PC-9 (cell line): Measurements from ENCODE around the gene C6orf15. TPM values are rescaled to one million over a fixed set of nuclear protein-coding genes. Genes with fewer than 3 reads are reported as not detected.

Source experiments
- BruUV-seq: library from RNA; stranded (reverse); fragments of 400-500 nt; replicated peaks from 2 replicates; lab custom pipeline; 2021; lab: Mats Ljungman, UMichigan
- CTCF ChIA-PET: fragments of 300-600 bp; sonication (Branson Sonifier 250); formaldehyde crosslinking; loops from one replicate; lab custom pipeline; 2022; ENCODE audit warnings: antibody characterized with exemption; lab: Charles Lee
- POLR2A ChIA-PET: fragments of 300-600 bp; sonication (Branson Sonifier 250); formaldehyde crosslinking; loops from one replicate; lab custom pipeline; 2022; ENCODE audit warnings: antibody characterized with exemption; ENCODE audit not compliant: unreplicated experiment; lab: Charles Lee
- DNase-seq, 2 experiments: peaks; one replicate each; pipeline versions ENCODE4 v3.0.0 to v3.0.0-alpha.2; 2015 to 2022; ENCODE audit warnings: mixed read lengths in 1 of 2
- H2AFZ ChIP-seq: fragments of 200-600 bp; sonication (generic); 2 replicates; pipeline ENCODE4 v1.8.1; 2017; ENCODE audit warnings: antibody characterized with exemption
- H3F3A ChIP-seq: fragments of 200-600 bp; sonication (generic); 2 replicates; pipeline ENCODE4 v1.8.1; 2017; ENCODE audit warnings: antibody characterized with exemption, mild to moderate bottlenecking, low read depth; ENCODE audit not compliant: insufficient read depth
- H3K27ac ChIP-seq: fragments of 200-600 bp; sonication (generic); 2 replicates; pipeline ENCODE4 v1.6.1; 2016; ENCODE audit warnings: mixed run types
- H3K27me3 ChIP-seq: fragments of 200-600 bp; sonication (generic); 2 replicates; pipeline ENCODE4 v1.6.1; 2016; ENCODE audit warnings: low read depth, mixed run types; ENCODE audit not compliant: insufficient read depth
- H3K36me3 ChIP-seq: fragments of 200-600 bp; sonication (generic); 2 replicates; pipeline ENCODE4 v1.6.1; 2016; ENCODE audit warnings: low read depth, mixed run types
- H3K4me1 ChIP-seq: fragments of 200-600 bp; sonication (generic); replicated peaks from 2 replicates; pipeline ENCODE4 v1.6.1; 2016; ENCODE audit warnings: mixed run types; ENCODE audit not compliant: insufficient read depth
- H3K4me2 ChIP-seq: fragments of 200-600 bp; sonication (generic); 2 replicates; pipeline ENCODE4 v1.6.1; 2017; ENCODE audit warnings: mixed run types
- H3K4me3 ChIP-seq: fragments of 200-600 bp; sonication (generic); 2 replicates; pipeline ENCODE4 v1.6.1; 2016; ENCODE audit warnings: mixed run types
- H3K79me2 ChIP-seq: fragments of 200-600 bp; sonication (generic); 2 replicates; pipeline ENCODE4 v1.6.1; 2017; ENCODE audit warnings: low read depth, mixed run types
- H3K9me2 ChIP-seq: fragments of 200-600 bp; sonication (generic); 2 replicates; pipeline ENCODE4 v1.8.1; 2017; ENCODE audit warnings: mild to moderate bottlenecking; ENCODE audit not compliant: insufficient read depth
- H3K9me3 ChIP-seq: fragments of 200-600 bp; sonication (generic); 2 replicates; pipeline ENCODE4 v1.8.1; 2016; ENCODE audit warnings: low read depth; ENCODE audit not compliant: insufficient read depth
- H4K20me1 ChIP-seq: fragments of 200-600 bp; sonication (generic); 2 replicates; pipeline ENCODE4 v1.8.1; 2017; ENCODE audit not compliant: insufficient read depth
- CTCF ChIP-seq: fragments of 200-600 bp; sonication (generic); conservative IDR thresholded peaks from 2 replicates; pipeline ENCODE4 v1.6.1; 2017; ENCODE audit warnings: mixed run types, antibody characterized with exemption, mild to moderate bottlenecking, moderate library complexity
- EZH2 ChIP-seq: fragments of 200-600 bp; sonication (generic); IDR thresholded peaks from 2 replicates; pipeline ENCODE4 v1.8.0; 2017; ENCODE audit warnings: antibody characterized with exemption, low read depth
- intact Hi-C: fragments of 100-400 bp; cut with micrococcal nuclease; formaldehyde crosslinking; loops from one replicate; pipeline ENCODE4 v1.10.0; 2022; ENCODE audit not compliant: unreplicated experiment
- total RNA-seq: library from RNA; stranded (reverse); gene quantifications from 2 replicates; pipeline ENCODE4 v1.2.3, GENCODE V29; 2021

Gene C6orf15
- total RNA-seq, 1 experiment from 2014 or later: 21.6 TPM

- peak overlapping the region; percentile 95 for H3K27ac ChIP-seq
- intact Hi-C loops: no loop called here
These were observed 3.7 kb upstream of the C6orf15 start for GRCh38 chr6:31115941-31116560.

DNA sequence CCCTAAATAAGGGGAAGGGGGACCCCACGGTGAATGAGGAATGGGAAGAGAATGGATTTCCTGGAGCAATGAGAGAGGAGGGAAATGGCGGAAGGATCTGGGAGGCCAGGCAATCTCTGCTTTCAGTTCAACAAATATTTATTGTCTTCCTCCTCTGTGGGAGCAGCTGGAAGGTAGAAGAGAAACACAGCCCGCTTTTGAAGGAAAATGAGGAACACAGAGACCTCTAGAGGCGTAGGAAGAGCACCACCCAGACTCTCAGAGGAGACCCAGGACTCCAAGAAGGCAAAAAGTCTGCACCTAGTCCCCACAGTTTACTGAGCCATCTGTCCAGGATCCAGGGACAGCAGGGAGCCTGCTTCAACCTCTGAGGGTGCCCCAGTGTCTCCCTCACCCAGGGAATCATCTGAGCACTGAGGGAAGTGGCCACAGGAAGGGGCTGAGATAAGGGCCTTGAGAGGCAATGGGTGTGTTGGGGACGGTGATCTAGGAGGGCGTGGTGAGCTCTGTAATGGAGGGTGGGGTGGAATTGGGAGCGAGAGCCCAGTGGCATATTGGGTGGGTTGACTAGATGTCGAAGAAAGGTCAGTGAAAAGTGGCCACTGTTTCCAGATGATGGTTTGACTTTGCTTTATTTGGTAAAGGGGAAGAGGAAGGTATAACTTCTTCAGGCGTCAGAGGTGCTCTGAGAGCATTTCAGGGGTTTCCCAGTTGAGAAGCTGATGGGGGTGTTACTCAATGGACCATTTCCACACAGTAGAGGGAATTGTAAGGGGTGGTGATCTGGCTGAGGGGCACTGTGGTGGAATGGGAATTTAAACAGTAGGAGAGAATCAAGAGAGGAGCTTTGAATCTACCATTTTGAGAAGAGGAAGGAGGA, 2.8 kb upstream of the C6orf15 start:
- intact Hi-C loops: loop anchor here (1.0 kb wide), 1 partner anchor 28 kb away; no protein-coding TSS in a partner anchor
- peak; percentile 56 to 76 for DNase-seq
- peaks cover 43% of the 10 kb centered on the region for H3K4me1 ChIP-seq
- H3K27me3 ChIP-seq: no peaks in the 10 kb centered on the region
- H3K36me3 ChIP-seq: no peaks in the 10 kb centered on the region
- peaks cover 11% of the 10 kb centered on the region for H3F3A ChIP-seq
- H4K20me1 ChIP-seq: no peaks in the 10 kb centered on the region
- no TSS peak for BruUV-seq
- no peaks in the 10 kb centered on the region for H3K9me3 ChIP-seq
- peak overlapping the region; percentile 67 for H2AFZ ChIP-seq
- peak overlapping the region; percentile 58 for H3K4me3 ChIP-seq
- peak overlapping the region; percentile 95 for H3K27ac ChIP-seq
- CTCF ChIA-PET: interaction anchor here (0.6 to 3.3 kb wide), 16 partner anchors 9 to 459 kb away, joined by 3 to 45 read pairs (median 4); partner anchors contain the start of gene VARS2
- no peaks in the 10 kb centered on the region for H3K9me2 ChIP-seq
- POLR2A ChIA-PET: interaction anchor here (0.5 to 1.0 kb wide), 11 partner anchors 14 to 606 kb away, joined by 3 to 19 read pairs (median 6); no protein-coding TSS in a partner anchor
- H3K79me2 ChIP-seq: peaks cover 13% of the 10 kb centered on the region
- TF ChIP-seq EZH2 (no peak), CTCF (peak; percentile 55; the same call in 1 of the 2 replicates)
- peak overlapping the region; percentile 86 for H3K4me2 ChIP-seq

More at GRCh38 chr6:31115941-31116560, 3.7 kb upstream of the C6orf15 start:
- H3K9me3 ChIP-seq: no peaks in the 10 kb centered on the region
- no peaks in the 10 kb centered on the region for H3K36me3 ChIP-seq
- H2AFZ ChIP-seq: no peak overlapping the region
- H3K4me2 ChIP-seq: peak overlapping the region; percentile 86
- peaks cover 13% of the 10 kb centered on the region for H3K79me2 ChIP-seq
- TF ChIP-seq CTCF: no peak
- BruUV-seq: TSS peak; percentile 26
- CTCF ChIA-PET: interaction anchor here (0.6 to 3.3 kb wide), 7 partner anchors 10 to 385 kb away, joined by 3 to 45 read pairs (median 4); no protein-coding TSS in a partner anchor
- POLR2A ChIA-PET: interaction anchor here (0.6 to 0.7 kb wide), 3 partner anchors 15 to 73 kb away, joined by 3 to 4 read pairs (median 4); no protein-coding TSS in a partner anchor
- H3K4me3 ChIP-seq: peak overlapping the region; percentile 58; the same call in 1 of the 2 replicates
- no peaks in the 10 kb centered on the region for H4K20me1 ChIP-seq
- no peaks in the 10 kb centered on the region for H3K9me2 ChIP-seq
- no peaks in the 10 kb centered on the region for H3K27me3 ChIP-seq
- peaks cover 43% of the 10 kb centered on the region for H3K4me1 ChIP-seq
- H3F3A ChIP-seq: peaks cover 11% of the 10 kb centered on the region
- DNase-seq: no peak

GRCh38 chr6:31114541-31114878, 2.1 kb upstream of the C6orf15 start, which contains the start of gene PSORS1C1:
Gene PSORS1C1, plus strand, starts transcription at chr6:31114800. Its CDS starts 14,833 bp downstream, at chr6:31129633.
- CTCF ChIA-PET: interaction anchor here (0.6 to 3.3 kb wide), 10 partner anchors 10 to 294 kb away, joined by 3 to 45 read pairs (median 4); partner anchors contain the start of gene VARS2
- peak within 1 kb of the TSS; percentile 58 for H3K4me3 ChIP-seq
- H3K9me2 ChIP-seq: no peaks in the 10 kb centered on the region
- H3K27ac ChIP-seq: peak within 1 kb of the TSS; percentile 95
- H3K36me3 ChIP-seq: no peaks in the 10 kb centered on the region
- BruUV-seq: TSS peak; percentile 61
- H3F3A ChIP-seq: peaks cover 11% of the 10 kb centered on the region
- H3K79me2 ChIP-seq: peaks cover 13% of the 10 kb centered on the region
- peak within 1 kb of the TSS; percentile 86 for H3K4me2 ChIP-seq
- peak within 1 kb of the TSS; percentile 67 for H2AFZ ChIP-seq
- no peaks in the 10 kb centered on the region for H3K27me3 ChIP-seq
- no peaks in the 10 kb centered on the region for H3K9me3 ChIP-seq
- no peak for TF ChIP-seq CTCF
- no peak for TF ChIP-seq EZH2
- H3K4me1 ChIP-seq: peaks cover 43% of the 10 kb centered on the region
- H4K20me1 ChIP-seq: no peaks in the 10 kb centered on the region
- DNase-seq: peak; percentile 90
- POLR2A ChIA-PET: interaction anchor here (0.5 to 1.0 kb wide), 8 partner anchors 22 to 605 kb away, joined by 4 to 19 read pairs (median 6); no protein-coding TSS in a partner anchor
- intact Hi-C loops: loop anchor here (1.0 kb wide), 1 partner anchor 27 kb away; no protein-coding TSS in a partner anchor
